ENCODE data around the gene NADSYN1. TPM values are rescaled to one million over a fixed set of nuclear protein-coding genes. Genes with fewer than 3 reads are reported as not detected.

Gene NADSYN1
- total RNA-seq, 1 experiment from 2014 or later, result 58.2 TPM

- Histone ChIP-seq H3K4me2 (ENCODE audit: low read length) (no peak overlapping the region), H3K27me3 (ENCODE audit: insufficient read depth, low read length) (no peaks in the 10 kb centered on the region), H3K27ac (ENCODE audit: low read depth, low read length) (no peak overlapping the region), H3K79me2 (ENCODE audit: insufficient read depth, low read length) (no peaks in the 10 kb centered on the region), H3K9me2 (ENCODE audit: insufficient read depth) (no peaks in the 10 kb centered on the region), H3K9me3 (ENCODE audit: control insufficient read depth in 1 of 2, insufficient read depth in 1 of 2, low read depth in 1 of 2, low read length in 2 of 2) (no peaks in the 10 kb centered on the region), H3K4me1 (ENCODE audit: control insufficient read depth in 1 of 2, insufficient read depth in 2 of 2, low read length in 2 of 2) (peaks cover 0 to 8% of the 10 kb centered on the region in 2 experiments; a peak in 1 of 4 replicates), H4K20me1 (ENCODE audit: insufficient read depth) (no peaks in the 10 kb centered on the region), H3K4me3 (replicated peaks in 1 of 2; ENCODE audit: low read depth in 1 of 2, low read length in 2 of 2) (no peak overlapping the region), H2AFZ (ENCODE audit: low read depth, low read length, poor library complexity, severe bottlenecking) (no peak overlapping the region), H3K36me3 (ENCODE audit: control insufficient read depth in 1 of 2, insufficient read depth in 2 of 2, low read length in 2 of 2) (no peaks in the 10 kb centered on the region), H3K9ac (ENCODE audit: low read length) (no peak overlapping the region)
- ChIA-PET CTCF (interaction anchor here (0.9 to 2.3 kb wide), 3 partner anchors 137 to 340 kb away, joined by 4 to 7 read pairs (median 4); no protein-coding TSS in a partner anchor), RAD21 (ENCODE audit: low non-redundant PET in 1 of 2, low total read pairs in 2 of 2, uncharacterized antibody in 2 of 2, unreplicated experiment in 2 of 2) (interaction anchor here in 1 of 2 experiments (0.7 kb wide), 1 partner anchor 339 kb away, joined by 3 read pairs; no protein-coding TSS in a partner anchor), POLR2A (no interaction called here)
- intact Hi-C loops (cut with micrococcal nuclease), result no loop called here
- ATAC-seq, result no peak
- no TSS peak for BruUV-seq (replicated peaks)
- DNase-seq (ENCODE audit: low read depth, low spot score), result no peak
- no peak for TF ChIP-seq ATF3 (IDR thresholded peaks at IDR 0.05)
- no peak for TF ChIP-seq SP1 (IDR thresholded peaks at IDR 0.05; ENCODE audit: low read depth)
- no peak for TF ChIP-seq EGR1 (IDR thresholded peaks at IDR 0.05; ENCODE audit: low read depth)
- no peak for TF ChIP-seq SRF (IDR thresholded peaks at IDR 0.05; ENCODE audit: low read depth)
- no peak for TF ChIP-seq JUND (IDR thresholded peaks at IDR 0.05)
- TF ChIP-seq EZH2phosphoT487 (IDR thresholded peaks at IDR 0.05; ENCODE audit: borderline replicate concordance), result no peak
- TF ChIP-seq SIN3A (IDR thresholded peaks at IDR 0.05; ENCODE audit: low read depth), result no peak
- no peak for TF ChIP-seq MAX (IDR thresholded peaks at IDR 0.05)
- TF ChIP-seq, protein P1, sequence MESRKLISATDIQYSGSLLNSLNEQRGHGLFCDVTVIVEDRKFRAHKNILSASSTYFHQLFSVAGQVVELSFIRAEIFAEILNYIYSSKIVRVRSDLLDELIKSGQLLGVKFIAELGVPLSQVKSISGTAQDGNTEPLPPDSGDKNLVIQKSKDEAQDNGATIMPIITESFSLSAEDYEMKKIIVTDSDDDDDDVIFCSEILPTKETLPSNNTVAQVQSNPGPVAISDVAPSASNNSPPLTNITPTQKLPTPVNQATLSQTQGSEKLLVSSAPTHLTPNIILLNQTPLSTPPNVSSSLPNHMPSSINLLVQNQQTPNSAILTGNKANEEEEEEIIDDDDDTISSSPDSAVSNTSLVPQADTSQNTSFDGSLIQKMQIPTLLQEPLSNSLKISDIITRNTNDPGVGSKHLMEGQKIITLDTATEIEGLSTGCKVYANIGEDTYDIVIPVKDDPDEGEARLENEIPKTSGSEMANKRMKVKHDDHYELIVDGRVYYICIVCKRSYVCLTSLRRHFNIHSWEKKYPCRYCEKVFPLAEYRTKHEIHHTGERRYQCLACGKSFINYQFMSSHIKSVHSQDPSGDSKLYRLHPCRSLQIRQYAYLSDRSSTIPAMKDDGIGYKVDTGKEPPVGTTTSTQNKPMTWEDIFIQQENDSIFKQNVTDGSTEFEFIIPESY (IDR thresholded peaks at IDR 0.05; ENCODE audit: extremely low read depth, insufficient replicate concordance, low read length), result no peak
- TF ChIP-seq CTCF (IDR thresholded peaks at IDR 0.05 in 2 of 3, conservative IDR thresholded peaks at IDR 0.05 in 1 of 3; ENCODE audit: borderline replicate concordance in 1 of 3, insufficient read depth in 1 of 3, low read depth in 2 of 3, low read length in 2 of 3), result no peak
- no peak for TF ChIP-seq ZNF274 (IDR thresholded peaks at IDR 0.05; ENCODE audit: low read depth, low read length)
- TF ChIP-seq TCF7L2 (IDR thresholded peaks at IDR 0.05; ENCODE audit: borderline replicate concordance, extremely low read depth, insufficient read depth, insufficient read length), result no peak
- no peak for TF ChIP-seq RAD21 (IDR thresholded peaks at IDR 0.05; ENCODE audit: low read depth)
- no peak for TF ChIP-seq ZFX (IDR thresholded peaks at IDR 0.05)
These were observed 26.6 kb upstream of the NADSYN1 start for GRCh38 chr11:71426413-71426812.

All from HCT116 (cell line).